Measurements from ENCODE around the gene PRIM1.
A peak's percentile ranks its signal among the peaks of the same experiment; 100 is the strongest.
"Not testable (repeated sequence)": the region's sequence is repeated elsewhere in the genome, so short reads cannot be mapped to it uniquely, and the experiment has no call there.

The PRIM1 gene

GRCh38 chr12:56751712-56752598 lies at the start of gene PRIM1:
TSS of gene PRIM1 (minus strand) at chr12:56752323. CDS start at chr12:56752298, 25 bp downstream.
- DNase-seq = peak; percentile 73

- no peak for DNase-seq
Measured at GRCh38 chr12:56800221-56800620, 48.1 kb upstream of the PRIM1 start.

- DNase-seq = not testable (repeated sequence)
Measured at GRCh38 chr12:56799345-56799744, 47.2 kb upstream of the PRIM1 start.

GRCh38 chr12:56795791-56796190 lies 43.7 kb upstream of the PRIM1 start:
- not testable (repeated sequence) for DNase-seq

GRCh38 chr12:56795046-56795562 lies 43.0 kb upstream of the PRIM1 start:
- DNase-seq = not testable (repeated sequence)

GRCh38 chr12:56793124-56793523 lies 41.0 kb upstream of the PRIM1 start:
- DNase-seq = not testable (repeated sequence)

GRCh38 chr12:56792678-56793077 lies 40.6 kb upstream of the PRIM1 start:
- no peak for DNase-seq

- DNase-seq = not testable (repeated sequence)
Measured at GRCh38 chr12:56789429-56789828, 37.3 kb upstream of the PRIM1 start.

GRCh38 chr12:56787498-56787897 lies 35.4 kb upstream of the PRIM1 start:
- no peak for DNase-seq

- DNase-seq = no peak
Measured at GRCh38 chr12:56785874-56786273, 33.8 kb upstream of the PRIM1 start.

- DNase-seq = no peak
Measured at GRCh38 chr12:56785141-56785865, 33.2 kb upstream of the PRIM1 start.

GRCh38 chr12:56781726-56782125 lies 29.6 kb upstream of the PRIM1 start:
- no peak for DNase-seq

GRCh38 chr12:56778756-56779155 lies 26.6 kb upstream of the PRIM1 start:
- no peak for DNase-seq

- no peak for DNase-seq
Measured at GRCh38 chr12:56776654-56777053, 24.5 kb upstream of the PRIM1 start.

- no peak for DNase-seq
Measured at GRCh38 chr12:56775638-56776037, 23.5 kb upstream of the PRIM1 start.

GRCh38 chr12:56773113-56773512 lies 21.0 kb upstream of the PRIM1 start:
- no peak for DNase-seq

GRCh38 chr12:56772625-56773024 lies 20.5 kb upstream of the PRIM1 start:
- no peak for DNase-seq

GRCh38 chr12:56769868-56770267 lies 17.7 kb upstream of the PRIM1 start:
- DNase-seq = no peak

GRCh38 chr12:56768424-56768823 lies 16.3 kb upstream of the PRIM1 start:
- DNase-seq = no peak

- DNase-seq = no peak
Measured at GRCh38 chr12:56766535-56766934, 14.4 kb upstream of the PRIM1 start.

- DNase-seq = no peak
Measured at GRCh38 chr12:56763753-56764657, 11.9 kb upstream of the PRIM1 start.

GRCh38 chr12:56761812-56762211 lies 9.7 kb upstream of the PRIM1 start:
- DNase-seq = no peak

- DNase-seq = no peak
Measured at GRCh38 chr12:56760460-56760859, 8.3 kb upstream of the PRIM1 start.

All from T1000 (cell line).